Measurements from ENCODE around the gene ITPR3.
A peak's percentile ranks its signal among the peaks of the same experiment; 100 is the strongest.
"Not testable (repeated sequence)": the region's sequence is repeated elsewhere in the genome, so short reads cannot be mapped to it uniquely, and the experiment has no call there.

ITPR3 gene

GRCh38 chr6:33616113-33616512 lies 5.0 kb upstream of the ITPR3 start:
- no peak for DNase-seq

GRCh38 chr6:33616913-33617312 lies 4.2 kb upstream of the ITPR3 start:
- no peak for DNase-seq

- no peak for DNase-seq
These were observed 1.8 kb upstream of the ITPR3 start for GRCh38 chr6:33619166-33619840.

GRCh38 chr6:33620158-33620855 lies 815 bp upstream of the ITPR3 start:
- peak; percentile 58 for DNase-seq

- peak; percentile 64 for DNase-seq
These were observed 728 bp downstream of the ITPR3 start for GRCh38 chr6:33621711-33622388.

- no peak for DNase-seq
These were observed 1.6 kb downstream of the ITPR3 start for GRCh38 chr6:33622456-33623431.

- DNase-seq, result no peak
These were observed 2.8 kb downstream of the ITPR3 start for GRCh38 chr6:33623895-33624381.

GRCh38 chr6:33624856-33625255 lies 3.7 kb downstream of the ITPR3 start:
- no peak for DNase-seq

GRCh38 chr6:33627876-33628275 lies 6.8 kb downstream of the ITPR3 start:
- DNase-seq, result no peak

GRCh38 chr6:33628401-33628964 lies 7.4 kb downstream of the ITPR3 start:
- no peak for DNase-seq

- DNase-seq, result no peak
These were observed 8.9 kb downstream of the ITPR3 start for GRCh38 chr6:33630014-33630413.

- not testable (repeated sequence) for DNase-seq
These were observed 10.4 kb downstream of the ITPR3 start for GRCh38 chr6:33631521-33631920.

- DNase-seq, result no peak
These were observed 10.9 kb downstream of the ITPR3 start for GRCh38 chr6:33631971-33632557.

GRCh38 chr6:33632558-33633039 lies 11.5 kb downstream of the ITPR3 start:
- no peak for DNase-seq

- no peak for DNase-seq
These were observed 12.0 kb downstream of the ITPR3 start for GRCh38 chr6:33633084-33633461.

- DNase-seq, result peak; percentile 77
These were observed 12.5 kb downstream of the ITPR3 start for GRCh38 chr6:33633462-33634158.

GRCh38 chr6:33634161-33634727 lies 13.1 kb downstream of the ITPR3 start:
- DNase-seq, result peak; percentile 22

- DNase-seq, result no peak
These were observed 13.8 kb downstream of the ITPR3 start for GRCh38 chr6:33634946-33635345.

- DNase-seq, result no peak
These were observed 15.5 kb downstream of the ITPR3 start for GRCh38 chr6:33636655-33637054.

- no peak for DNase-seq
These were observed 17.4 kb downstream of the ITPR3 start for GRCh38 chr6:33638556-33638955.

GRCh38 chr6:33639559-33639958 lies 18.4 kb downstream of the ITPR3 start:
- no peak for DNase-seq

All from femur (tissue), 1 donor.